Right lobe of liver (tissue), 6 donors: ENCODE results near the gene SPINK13. TPM values are rescaled to one million over a fixed set of nuclear protein-coding genes. Genes with fewer than 3 reads are reported as not detected.
"Not testable (repeated sequence)": the region's sequence is repeated elsewhere in the genome, so short reads cannot be mapped to it uniquely, and the experiment has no call there.

Experiments
- ATAC-seq, 4 donors: fragments of 200-7000 bp; cut with Tn5 transposase; one replicate each; pipeline ENCODE4 v1.9.1; 2020; ENCODE audit warnings: mild to moderate bottlenecking in 4 of 4, moderate library complexity in 4 of 4
- DNase-seq, 3 donors: peaks; one replicate each; pipeline ENCODE4 v3.0.0-alpha.2; 2020
- H3K27ac ChIP-seq, 3 donors: fragments of 200-600 bp; one replicate each; pipeline ENCODE4 v1.8.0; 2022
- H3K27me3 ChIP-seq, 2 donors: fragments of 200-600 bp; one replicate each; pipeline ENCODE4 v1.8.0; 2022
- H3K36me3 ChIP-seq, 4 donors: fragments of 200-600 bp; sonication (generic) in 1 of 4; one replicate each; pipeline versions ENCODE4 v1.5.1 to v1.8.0; 2017 to 2022; ENCODE audit warnings: control low read depth in 1 of 4
- H3K4me1 ChIP-seq, 4 donors: fragments of 200-600 bp; sonication (generic) in 1 of 4; one replicate each; pipeline versions ENCODE4 v1.5.1 to v1.8.0; 2017 to 2022; ENCODE audit warnings: control low read depth in 1 of 4
- H3K4me3 ChIP-seq, 3 donors: fragments of 200-600 bp; one replicate each; pipeline ENCODE4 v1.8.0; 2022
- H3K9me3 ChIP-seq, 4 donors: fragments of 200-600 bp; sonication (generic) in 1 of 4; one replicate each; pipeline versions ENCODE4 v1.5.1 to v1.8.0; 2017 to 2022; ENCODE audit warnings: control low read depth in 1 of 4
- POLR2A ChIP-seq: fragments of 450-650 bp; IDR thresholded peaks from one replicate; pipeline ENCODE4 v1.6.1; 2017; ENCODE audit warnings: antibody characterized with exemption, mild to moderate bottlenecking
- WGBS: methylation state at CpG from one replicate; pipeline ENCODE4 v1.1.6; 2018; ENCODE audit warnings: low coverage, low lambda C conversion rate; ENCODE audit not compliant: insufficient coverage; ENCODE audit errors: missing lambda C conversion rate; 5-methylcytosine and 5-hydroxymethylcytosine counted together
- intact Hi-C, 2 donors: fragments of 100-400 bp; cut with DNase I; formaldehyde crosslinking; loops; one replicate each; pipeline versions ENCODE4 v1.11.2 to v1.14.1; 2022
- small RNA-seq, 2 experiments: library from RNA; depleted of rRNA; stranded (forward); fragments of <200 nt; gene quantifications; one replicate each; pipeline ENCODE3, GENCODE V24; 2016
- total RNA-seq, 6 experiments: library from RNA; depleted of rRNA in 2 of 6; stranded (reverse); fragments of >200 nt in 2 of 6; fragmentation: NEBNext Ultra II Directional in 3 of 6; extraction: Animal tissue kit (Norgen Biotek cat#: 25700) in 3 of 6; gene quantifications; one replicate each; pipeline versions ENCODE4 v1.1.0 to v1.2.4, GENCODE V29; 2016 to 2023
- TF ChIP-seq, protein P1 (sequence below), 4 donors: fragments of 200-600 bp in 3 of 4; fragments of 450-650 bp in 1 of 4; IDR thresholded peaks; one replicate each; pipeline versions ENCODE4 v1.5.1 to v1.8.0; 2016 to 2022; ENCODE audit warnings: antibody characterized with exemption in 4 of 4, mild to moderate bottlenecking in 2 of 4
- donor health status: DM: no; HTN: yes; CAD: no.
- donor health status: DM: no; HTN: no; CAD: no.
- donor health status: DM: no; HTN: no; CAD: no.
- donor health status: DM: no; HTN: yes; CAD: no.
- donor health status: DM: no; HTN: yes; CAD: no.

Gene SPINK13
- total RNA-seq, 6 experiments from 2014 or later: not detected

- intact Hi-C loops: not testable (repeated sequence)
- 73% methylated on average over 2 of the region's 42 CpGs for WGBS
These were observed 51.7 kb downstream of the SPINK13 start for GRCh38 chr5:148320011-148320963.

GRCh38 chr5:148333262-148333849 lies 64.8 kb downstream of the SPINK13 start:
- 89% methylated on average over 3 of the region's 4 CpGs for WGBS
- Histone ChIP-seq H3K4me1 (no peaks in the 10 kb centered on the region), H3K4me3 (no peak overlapping the region), H3K27ac (no peak overlapping the region), H3K9me3 (no peaks in the 10 kb centered on the region), H3K27me3 (no peaks in the 10 kb centered on the region), H3K36me3 (no peaks in the 10 kb centered on the region)
- ATAC-seq: no peak
- TF ChIP-seq POLR2A: no peak
- TF ChIP-seq, protein P1, sequence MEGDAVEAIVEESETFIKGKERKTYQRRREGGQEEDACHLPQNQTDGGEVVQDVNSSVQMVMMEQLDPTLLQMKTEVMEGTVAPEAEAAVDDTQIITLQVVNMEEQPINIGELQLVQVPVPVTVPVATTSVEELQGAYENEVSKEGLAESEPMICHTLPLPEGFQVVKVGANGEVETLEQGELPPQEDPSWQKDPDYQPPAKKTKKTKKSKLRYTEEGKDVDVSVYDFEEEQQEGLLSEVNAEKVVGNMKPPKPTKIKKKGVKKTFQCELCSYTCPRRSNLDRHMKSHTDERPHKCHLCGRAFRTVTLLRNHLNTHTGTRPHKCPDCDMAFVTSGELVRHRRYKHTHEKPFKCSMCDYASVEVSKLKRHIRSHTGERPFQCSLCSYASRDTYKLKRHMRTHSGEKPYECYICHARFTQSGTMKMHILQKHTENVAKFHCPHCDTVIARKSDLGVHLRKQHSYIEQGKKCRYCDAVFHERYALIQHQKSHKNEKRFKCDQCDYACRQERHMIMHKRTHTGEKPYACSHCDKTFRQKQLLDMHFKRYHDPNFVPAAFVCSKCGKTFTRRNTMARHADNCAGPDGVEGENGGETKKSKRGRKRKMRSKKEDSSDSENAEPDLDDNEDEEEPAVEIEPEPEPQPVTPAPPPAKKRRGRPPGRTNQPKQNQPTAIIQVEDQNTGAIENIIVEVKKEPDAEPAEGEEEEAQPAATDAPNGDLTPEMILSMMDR (IDR thresholded peaks at IDR 0.05): no peak
- intact Hi-C loops: no loop called here
- no peak for DNase-seq

More at GRCh38 chr5:148320011-148320963, 51.7 kb downstream of the SPINK13 start:
- not testable (repeated sequence) for H3K9me3 ChIP-seq, H3K27me3 ChIP-seq, H3K36me3 ChIP-seq, H3K4me1 ChIP-seq, H3K27ac ChIP-seq
- H3K4me3 ChIP-seq: peak overlapping the region; percentile 7 to 55 (median 47)
- DNase-seq: peak in 2 of 3 donors; percentile 42 to 57
- peak in 1 of 4 donors; percentile 53 for ATAC-seq

DNA sequence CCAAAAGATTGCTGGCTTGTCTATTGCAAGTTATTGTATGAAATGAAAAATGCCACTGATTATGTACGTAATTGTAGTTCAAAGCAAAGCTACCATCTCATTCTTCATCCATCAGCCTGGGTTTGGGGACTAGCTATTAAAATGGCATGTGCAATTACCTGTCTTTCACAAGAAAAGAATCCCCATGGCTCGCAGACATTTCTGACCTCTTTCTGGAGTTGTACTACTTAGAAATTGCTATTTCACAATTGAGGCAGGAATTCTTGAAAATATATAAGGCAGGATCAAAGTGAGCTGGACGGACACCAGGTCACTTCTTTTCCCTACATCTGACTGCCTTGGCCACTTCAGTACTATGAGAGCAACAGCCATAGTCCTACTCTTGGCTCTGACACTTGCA lies 66.7 kb downstream of the SPINK13 start, which contains the start of gene SPINK9:
Gene SPINK9, plus strand, starts transcription at position 301 of the 400 bp plus-strand sequence. Its CDS starts 55 bp downstream, at position 356.
- intact Hi-C loops: no loop called here

More for the DNA sequence above, 66.7 kb downstream of the SPINK13 start, which contains the start of gene SPINK9:
- TF ChIP-seq, protein P1 (IDR thresholded peaks at IDR 0.05): no peak
- TF ChIP-seq POLR2A: no peak
- Histone ChIP-seq H3K36me3 (no peaks in the 10 kb centered on the region), H3K27ac (no peak within 1 kb of the TSS), H3K4me1 (no peaks in the 10 kb centered on the region), H3K4me3 (no peak within 1 kb of the TSS), H3K9me3 (no peaks in the 10 kb centered on the region), H3K27me3 (no peaks in the 10 kb centered on the region)
- 92% methylated on average over 3 of the region's 3 CpGs for WGBS
- no peak for ATAC-seq
- DNase-seq: no peak

Small RNAs within 50 kb of the gene (small RNA-seq; reads per million reads assigned to genes)
- gene HMGN1P16: 0 reads per million in 2 experiments

Other genes with a start within 250 kb of the SPINK13 start
- under 1 TPM in 2 of 6 experiments, not detected in 4; 0.10 to 0.26 TPM for gene SPINK5, start 204.8 kb upstream of the SPINK13 start, total RNA-seq
- not detected for gene SPINK14, start 100.2 kb upstream of the SPINK13 start, total RNA-seq
- gene SPINK6, start 65.8 kb upstream of the SPINK13 start, total RNA-seq: not detected
- gene MARCOL, start 30.3 kb upstream of the SPINK13 start, total RNA-seq: not detected
- not detected for gene SPINK7, start 43.6 kb downstream of the SPINK13 start, total RNA-seq
- gene SPINK9, start 66.8 kb downstream of the SPINK13 start, total RNA-seq: not detected
- gene FBXO38, start 115.2 kb downstream of the SPINK13 start, total RNA-seq: 10 to 100 TPM; 21.1 to 34.9 (median 23.6) TPM